Endothelial cell of umbilical vein (primary cell): ENCODE measurements around the gene KATNAL1. TPM values are rescaled to one million over a fixed set of nuclear protein-coding genes. Genes with fewer than 3 reads are reported as not detected.

Experiments used
- BruUV-seq: library from RNA; stranded (reverse); fragments of 400-500 nt; replicated peaks from 2 replicates; lab custom pipeline; 2021; lab: Mats Ljungman, UMichigan
- CTCF ChIA-PET: fragments of 300-600, 350-600 bp; sonication (Branson Sonifier 250); formaldehyde crosslinking; loops from one replicate; lab custom pipeline; 2021; ENCODE audit warnings: antibody characterized with exemption, inconsistent platforms; lab: Charles Lee
- POLR2A ChIA-PET: fragments of 300-600, 350-600 bp; sonication (Branson Sonifier 250); formaldehyde crosslinking; loops from one replicate; lab custom pipeline; 2021; ENCODE audit warnings: antibody characterized with exemption, inconsistent platforms; lab: Charles Lee
- DNase-seq: peaks from one replicate; pipeline ENCODE4 v3.0.0-alpha.2; 2011; ENCODE audit warnings: low read depth, low spot score
- FAIRE-seq: peaks from 2 replicates; lab custom pipeline; 2011; peaks lifted over from hg19 to GRCh38; lab: Jason Lieb, UNC
- H2AFZ ChIP-seq: 2 replicates; pipeline ENCODE4 v1.6.0; 2012; ENCODE audit warnings: low read depth, low read length, control low read depth, inconsistent platforms
- H3K27ac ChIP-seq: 2 replicates; pipeline ENCODE4 v1.5.1; 2011; ENCODE audit warnings: low read depth, mild to moderate bottlenecking, control low read depth, low read length, moderate library complexity; ENCODE audit not compliant: insufficient read depth
- H3K27me3 ChIP-seq, 2 experiments: 2 replicates each; pipeline versions ENCODE4 v1.6.0 to v1.6.1; 2011; ENCODE audit warnings: low read length in 2 of 2, mixed read lengths in 1 of 2; ENCODE audit not compliant: control insufficient read depth in 2 of 2, insufficient read depth in 2 of 2
- H3K36me3 ChIP-seq, 2 experiments: 2 replicates in 1 of 2; 3 replicates in 1 of 2; pipeline ENCODE4 v1.5.1; 2011; ENCODE audit warnings: low read length in 2 of 2, mild to moderate bottlenecking in 1 of 2, moderate library complexity in 1 of 2; ENCODE audit not compliant: control insufficient read depth in 2 of 2, insufficient read depth in 2 of 2; ENCODE audit errors: extremely low read depth in 1 of 2
- H3K4me1 ChIP-seq: 3 replicates; pipeline ENCODE4 v1.5.1; 2011; ENCODE audit warnings: mild to moderate bottlenecking, low read length; ENCODE audit not compliant: control insufficient read depth, insufficient read depth; ENCODE audit errors: extremely low read depth
- H3K4me2 ChIP-seq: 2 replicates; pipeline ENCODE4 v1.6.1; 2011; ENCODE audit warnings: low read length, control low read depth, mixed read lengths; ENCODE audit not compliant: insufficient read depth
- H3K4me3 ChIP-seq, 3 experiments: fragments of 200-600 bp in 1 of 3; sonication (generic), shearing (Covaris generic) in 1 of 3; replicated peaks in 1 of 3; 2 replicates each; pipeline ENCODE4 v1.5.1; 2011 to 2016; ENCODE audit warnings: control low read depth in 3 of 3, low read length in 3 of 3, mild to moderate bottlenecking in 2 of 3, inconsistent platforms in 1 of 3, low read depth in 1 of 3, moderate library complexity in 1 of 3; ENCODE audit not compliant: insufficient read depth in 1 of 3
- H3K79me2 ChIP-seq: 2 replicates; pipeline ENCODE4 v1.6.0; 2012; ENCODE audit warnings: low read length, inconsistent platforms; ENCODE audit not compliant: control insufficient read depth, insufficient read depth
- H3K9ac ChIP-seq: replicated peaks from 2 replicates; pipeline ENCODE3; 2011; ENCODE audit warnings: low read length, control low read depth; ENCODE audit not compliant: insufficient read depth; ENCODE audit errors: extremely low read depth
- H3K9me1 ChIP-seq: replicated peaks from 3 replicates; pipeline ENCODE4 v1.6.0; 2011; ENCODE audit warnings: mild to moderate bottlenecking, low read length; ENCODE audit not compliant: control insufficient read depth, insufficient read depth; ENCODE audit errors: extremely low read depth
- H3K9me3 ChIP-seq: replicated peaks from 2 replicates; pipeline ENCODE4 v1.5.1; 2012; ENCODE audit warnings: low read length, inconsistent platforms; ENCODE audit not compliant: control insufficient read depth, insufficient read depth
- H4K20me1 ChIP-seq: replicated peaks from 2 replicates; pipeline ENCODE3; 2011; ENCODE audit warnings: mild to moderate bottlenecking, low read length; ENCODE audit not compliant: control insufficient read depth, insufficient read depth; ENCODE audit errors: extremely low read depth
- EZH2 ChIP-seq: IDR thresholded peaks from 2 replicates; pipeline ENCODE4 v1.6.1; 2012; ENCODE audit warnings: borderline replicate concordance, low read depth, mild to moderate bottlenecking, moderate library complexity, low read length, inconsistent platforms; ENCODE audit not compliant: severe bottlenecking
- FOS ChIP-seq: IDR thresholded peaks from 2 replicates; pipeline ENCODE4 v1.6.1; 2011; ENCODE audit warnings: mild to moderate bottlenecking, low read length, moderate library complexity, borderline replicate concordance; ENCODE audit not compliant: insufficient read depth
- GATA2 ChIP-seq: IDR thresholded peaks from 2 replicates; pipeline ENCODE4 v1.7.0; 2011; ENCODE audit warnings: low read depth, mild to moderate bottlenecking, moderate library complexity, mixed read lengths, low read length; ENCODE audit not compliant: insufficient read length, insufficient read depth
- JUN ChIP-seq: IDR thresholded peaks from 2 replicates; pipeline ENCODE4 v1.6.1; 2011; ENCODE audit warnings: borderline replicate concordance, low read depth; ENCODE audit not compliant: insufficient read length, insufficient read depth
- MYC ChIP-seq: IDR thresholded peaks from one replicate; pipeline ENCODE4 v1.6.1; 2011; ENCODE audit warnings: mild to moderate bottlenecking, low read depth, low read length
- POLR2A ChIP-seq: IDR thresholded peaks from 2 replicates; pipeline ENCODE4 v1.6.1; 2012; ENCODE audit warnings: low read depth, mild to moderate bottlenecking, control low read depth, low read length
- POLR2AphosphoS5 ChIP-seq: IDR thresholded peaks from 2 replicates; pipeline ENCODE4 v1.6.1; 2012; ENCODE audit warnings: low read depth, mild to moderate bottlenecking, control low read depth, low read length, moderate library complexity; ENCODE audit not compliant: insufficient read depth
- dilution Hi-C: fragments of 300-500 bp; cut with MboI; formaldehyde crosslinking; loops from one replicate; pipeline ENCODE4 v1.15.0; 2019; ENCODE audit warnings: low sequenced_read_pairs; ENCODE audit not compliant: extremely low pct_ligation_motif_present
- intact Hi-C: fragments of 100-400 bp; cut with micrococcal nuclease; formaldehyde crosslinking; loops from one replicate; pipeline ENCODE4 v1.10.0; 2022
- polyA plus RNA-seq, 4 experiments: library from polyadenylated mRNA; depleted of rRNA in 3 of 4; stranded (reverse) in 3 of 4; unstranded in 1 of 4; fragments of >200 nt; gene quantifications; 2 replicates each; pipeline versions ENCODE4 v1.2.1 to v1.2.3, GENCODE V29; 2011 to 2012; ENCODE audit warnings: missing spikeins in 1 of 4
- total RNA-seq: library from RNA; stranded (reverse); gene quantifications from 2 replicates; pipeline ENCODE4 v1.2.3, GENCODE V29; 2021
- TF ChIP-seq, protein P1 (sequence below), 2 donors: IDR thresholded peaks; 1 replicate in 1 of 2; 2 replicates in 1 of 2; pipeline ENCODE4 v1.5.1; 2011; ENCODE audit warnings: low read length in 2 of 2, mild to moderate bottlenecking in 2 of 2, moderate library complexity in 2 of 2, control low read depth in 1 of 2, inconsistent platforms in 1 of 2, low read depth in 1 of 2; ENCODE audit not compliant: insufficient read depth in 1 of 2; ENCODE audit errors: extremely low read depth in 1 of 2
- TF ChIP-seq, protein P2 (sequence below): IDR thresholded peaks from 2 replicates; pipeline ENCODE4 v1.6.1; 2011; ENCODE audit not compliant: insufficient read depth, insufficient read length

Gene KATNAL1
- total and polyA plus RNA-seq, 2 donors (not counting 3 experiments of a cell fraction or from before 2014, with no cell fraction given): 7.2 to 49.2 TPM

DNA sequence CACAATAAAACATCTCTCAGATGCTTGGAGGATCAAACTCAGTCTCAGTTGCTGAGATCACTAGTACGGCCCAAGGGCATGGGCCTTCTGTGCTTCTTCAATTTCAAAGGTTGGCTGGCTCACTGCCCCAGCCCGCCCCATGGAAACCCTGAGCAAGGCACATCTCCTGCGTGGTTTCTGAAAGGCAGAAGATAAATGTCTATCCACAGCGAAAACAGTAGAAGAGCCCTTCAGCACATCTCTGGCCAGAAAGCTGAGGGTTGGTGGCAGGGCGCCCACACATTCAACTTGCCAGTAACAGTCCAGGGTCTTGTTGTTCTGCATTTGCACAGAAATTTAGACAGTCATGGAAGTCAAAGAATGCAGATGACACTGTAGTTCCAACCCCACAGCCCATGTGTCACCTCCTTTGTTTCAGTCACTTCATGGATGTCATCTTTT lies 24.0 kb upstream of the KATNAL1 start:
- intact Hi-C loops: no loop called here
- no peak for DNase-seq
- Histone ChIP-seq H2AFZ (no peak overlapping the region), H4K20me1 (no peaks in the 10 kb centered on the region), H3K9me1 (no peaks in the 10 kb centered on the region), H3K27me3 (peaks cover 0 to 2% of the 10 kb centered on the region in 2 experiments), H3K79me2 (no peaks in the 10 kb centered on the region), H3K4me1 (no peaks in the 10 kb centered on the region), H3K4me2 (no peak overlapping the region), H3K36me3 (no peaks in the 10 kb centered on the region), H3K4me3 (no peak overlapping the region), H3K9me3 (no peaks in the 10 kb centered on the region), H3K9ac (no peak overlapping the region), H3K27ac (no peak overlapping the region)
- BruUV-seq: no TSS peak
- TF ChIP-seq MYC (no peak), FOS (no peak)
- no peak for FAIRE-seq
- dilution Hi-C loops: loop anchor here (25.0 kb wide), 1 partner anchor 194 kb away; no protein-coding TSS in a partner anchor
- ChIA-PET CTCF (interaction anchor here (1.0 kb wide), 1 partner anchor 199 kb away, joined by 3 read pairs; no protein-coding TSS in a partner anchor), POLR2A (no interaction called here)

DNA sequence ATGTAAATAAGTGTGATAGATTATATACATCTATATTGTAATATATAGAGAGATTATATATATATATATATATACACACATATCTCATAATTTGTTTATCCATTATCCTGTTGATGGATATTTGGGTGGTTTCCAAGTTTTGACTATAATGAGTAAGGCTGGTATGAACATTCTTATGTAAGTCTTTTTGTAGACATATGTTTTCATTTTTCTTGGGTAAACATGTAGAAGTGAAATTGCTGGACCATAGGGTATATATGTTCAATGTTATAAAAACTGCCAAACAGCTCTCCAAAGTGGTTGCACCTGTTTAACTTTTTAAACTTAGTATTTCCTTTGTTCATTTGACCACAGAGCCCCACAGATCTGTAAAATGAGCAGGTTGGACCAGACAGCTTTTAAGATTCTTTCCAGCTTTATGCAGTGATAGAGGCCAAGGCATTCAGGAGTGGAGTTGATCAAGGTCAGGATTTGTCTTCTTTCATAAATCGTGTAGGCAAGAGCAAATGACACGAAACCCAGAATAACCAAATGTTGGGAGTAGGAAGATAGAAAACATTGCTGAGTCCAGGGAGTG lies 21.7 kb upstream of the KATNAL1 start:
- BruUV-seq: no TSS peak
- H3K4me1 ChIP-seq: no peaks in the 10 kb centered on the region
- DNase-seq (no peak), FAIRE-seq (no peak)
- H2AFZ ChIP-seq: no peak overlapping the region
- no peaks in the 10 kb centered on the region for H3K36me3 ChIP-seq
- CTCF ChIA-PET: no interaction called here
- no peaks in the 10 kb centered on the region for H4K20me1 ChIP-seq
- H3K27ac ChIP-seq: no peak overlapping the region
- H3K9ac ChIP-seq: no peak overlapping the region
- no peak overlapping the region for H3K4me3 ChIP-seq
- H3K79me2 ChIP-seq: no peaks in the 10 kb centered on the region
- no peak for TF ChIP-seq FOS
- no peak for TF ChIP-seq EZH2
- no peak for TF ChIP-seq POLR2A
- TF ChIP-seq, protein P1, sequence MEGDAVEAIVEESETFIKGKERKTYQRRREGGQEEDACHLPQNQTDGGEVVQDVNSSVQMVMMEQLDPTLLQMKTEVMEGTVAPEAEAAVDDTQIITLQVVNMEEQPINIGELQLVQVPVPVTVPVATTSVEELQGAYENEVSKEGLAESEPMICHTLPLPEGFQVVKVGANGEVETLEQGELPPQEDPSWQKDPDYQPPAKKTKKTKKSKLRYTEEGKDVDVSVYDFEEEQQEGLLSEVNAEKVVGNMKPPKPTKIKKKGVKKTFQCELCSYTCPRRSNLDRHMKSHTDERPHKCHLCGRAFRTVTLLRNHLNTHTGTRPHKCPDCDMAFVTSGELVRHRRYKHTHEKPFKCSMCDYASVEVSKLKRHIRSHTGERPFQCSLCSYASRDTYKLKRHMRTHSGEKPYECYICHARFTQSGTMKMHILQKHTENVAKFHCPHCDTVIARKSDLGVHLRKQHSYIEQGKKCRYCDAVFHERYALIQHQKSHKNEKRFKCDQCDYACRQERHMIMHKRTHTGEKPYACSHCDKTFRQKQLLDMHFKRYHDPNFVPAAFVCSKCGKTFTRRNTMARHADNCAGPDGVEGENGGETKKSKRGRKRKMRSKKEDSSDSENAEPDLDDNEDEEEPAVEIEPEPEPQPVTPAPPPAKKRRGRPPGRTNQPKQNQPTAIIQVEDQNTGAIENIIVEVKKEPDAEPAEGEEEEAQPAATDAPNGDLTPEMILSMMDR (IDR thresholded peaks at IDR 0.05; ENCODE audit: extremely low read depth in 1 of 2, insufficient read depth in 1 of 2, low read depth in 1 of 2, low read length in 2 of 2): no peak
- TF ChIP-seq JUN: no peak
- TF ChIP-seq GATA2: no peak
- no peak for TF ChIP-seq POLR2AphosphoS5
- no peak for TF ChIP-seq MYC
- TF ChIP-seq, protein P2, sequence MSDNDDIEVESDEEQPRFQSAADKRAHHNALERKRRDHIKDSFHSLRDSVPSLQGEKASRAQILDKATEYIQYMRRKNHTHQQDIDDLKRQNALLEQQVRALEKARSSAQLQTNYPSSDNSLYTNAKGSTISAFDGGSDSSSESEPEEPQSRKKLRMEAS: no peak
- intact Hi-C loops: no loop called here
- no peaks in the 10 kb centered on the region for H3K9me3 ChIP-seq
- H3K9me1 ChIP-seq: no peaks in the 10 kb centered on the region
- POLR2A ChIA-PET: no interaction called here
- peaks cover 3 to 4% of the 10 kb centered on the region in 2 experiments for H3K27me3 ChIP-seq
- dilution Hi-C loops: loop anchor here (25.0 kb wide), 1 partner anchor 192 kb away; no protein-coding TSS in a partner anchor
- H3K4me2 ChIP-seq: no peak overlapping the region
